ENCODE results near the gene RNU6-8.

RNU6-8 gene

DNA sequence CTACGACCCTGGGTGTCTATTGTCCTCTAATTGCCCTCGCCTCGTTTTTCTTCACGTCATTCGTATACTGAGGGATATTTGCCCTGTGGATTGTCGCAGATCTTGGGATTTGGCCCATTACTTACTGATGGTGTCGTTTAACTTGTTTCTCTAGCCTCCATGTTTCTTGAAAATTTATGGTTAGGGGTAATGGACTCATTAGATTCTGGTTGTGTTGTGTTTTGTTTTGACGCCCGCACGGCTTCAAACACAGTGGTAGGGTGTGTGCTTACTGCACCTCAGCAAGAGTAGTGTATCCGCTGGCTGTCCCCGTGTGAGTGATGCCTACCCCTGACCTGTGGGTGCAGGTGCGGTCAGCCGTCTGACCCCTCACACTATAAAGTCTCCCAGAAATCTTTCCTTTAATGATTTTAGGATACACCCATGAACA, 874 bp upstream of the RNU6-8 start:
- Mint-ChIP-seq H3K4me1 (peaks cover 16% of the 10 kb centered on the region), H3K27me3 (ENCODE audit: low read depth, poor library complexity) (peaks cover 18% of the 10 kb centered on the region), H3K36me3 (ENCODE audit: low read depth) (no peaks in the 10 kb centered on the region), H3K4me3 (peak overlapping the region; percentile 94), H3K9me3 (no peaks in the 10 kb centered on the region), H3K27ac (peak overlapping the region; percentile 52)
- TF ChIP-seq, protein P1, sequence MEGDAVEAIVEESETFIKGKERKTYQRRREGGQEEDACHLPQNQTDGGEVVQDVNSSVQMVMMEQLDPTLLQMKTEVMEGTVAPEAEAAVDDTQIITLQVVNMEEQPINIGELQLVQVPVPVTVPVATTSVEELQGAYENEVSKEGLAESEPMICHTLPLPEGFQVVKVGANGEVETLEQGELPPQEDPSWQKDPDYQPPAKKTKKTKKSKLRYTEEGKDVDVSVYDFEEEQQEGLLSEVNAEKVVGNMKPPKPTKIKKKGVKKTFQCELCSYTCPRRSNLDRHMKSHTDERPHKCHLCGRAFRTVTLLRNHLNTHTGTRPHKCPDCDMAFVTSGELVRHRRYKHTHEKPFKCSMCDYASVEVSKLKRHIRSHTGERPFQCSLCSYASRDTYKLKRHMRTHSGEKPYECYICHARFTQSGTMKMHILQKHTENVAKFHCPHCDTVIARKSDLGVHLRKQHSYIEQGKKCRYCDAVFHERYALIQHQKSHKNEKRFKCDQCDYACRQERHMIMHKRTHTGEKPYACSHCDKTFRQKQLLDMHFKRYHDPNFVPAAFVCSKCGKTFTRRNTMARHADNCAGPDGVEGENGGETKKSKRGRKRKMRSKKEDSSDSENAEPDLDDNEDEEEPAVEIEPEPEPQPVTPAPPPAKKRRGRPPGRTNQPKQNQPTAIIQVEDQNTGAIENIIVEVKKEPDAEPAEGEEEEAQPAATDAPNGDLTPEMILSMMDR (IDR thresholded peaks at IDR 0.05), result no peak
- DNase-seq, result peak; percentile 15

DNA sequence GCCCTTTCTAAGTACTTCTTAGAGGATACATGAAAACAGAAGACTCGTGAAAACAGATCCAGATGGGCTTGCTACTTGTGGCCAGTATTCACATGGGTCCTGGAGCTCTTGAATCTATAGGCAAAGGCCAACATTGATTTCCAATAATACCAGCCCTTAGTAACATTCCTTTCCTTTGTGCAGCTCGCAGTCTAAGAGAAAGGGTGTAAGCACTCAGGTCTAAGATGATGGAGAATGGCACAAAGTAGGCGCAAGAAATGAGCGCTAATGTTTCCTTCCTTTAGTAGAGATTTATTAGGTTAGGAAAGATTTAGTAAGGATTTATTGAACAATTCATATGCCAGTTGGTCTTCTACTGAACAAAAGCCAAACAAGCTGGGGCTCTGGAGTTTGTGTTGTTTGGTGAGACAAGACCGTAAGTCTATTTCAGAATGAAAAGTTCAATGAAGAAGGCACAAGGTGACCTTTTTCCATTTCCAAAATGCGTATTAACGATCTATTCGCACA, 525 bp downstream of the RNU6-8 start:
- peak overlapping the region; percentile 100 for H3K27ac Mint-ChIP-seq
- peak overlapping the region; percentile 94 for H3K4me3 Mint-ChIP-seq
- H3K36me3 Mint-ChIP-seq (ENCODE audit: low read depth), result no peaks in the 10 kb centered on the region

DNA sequence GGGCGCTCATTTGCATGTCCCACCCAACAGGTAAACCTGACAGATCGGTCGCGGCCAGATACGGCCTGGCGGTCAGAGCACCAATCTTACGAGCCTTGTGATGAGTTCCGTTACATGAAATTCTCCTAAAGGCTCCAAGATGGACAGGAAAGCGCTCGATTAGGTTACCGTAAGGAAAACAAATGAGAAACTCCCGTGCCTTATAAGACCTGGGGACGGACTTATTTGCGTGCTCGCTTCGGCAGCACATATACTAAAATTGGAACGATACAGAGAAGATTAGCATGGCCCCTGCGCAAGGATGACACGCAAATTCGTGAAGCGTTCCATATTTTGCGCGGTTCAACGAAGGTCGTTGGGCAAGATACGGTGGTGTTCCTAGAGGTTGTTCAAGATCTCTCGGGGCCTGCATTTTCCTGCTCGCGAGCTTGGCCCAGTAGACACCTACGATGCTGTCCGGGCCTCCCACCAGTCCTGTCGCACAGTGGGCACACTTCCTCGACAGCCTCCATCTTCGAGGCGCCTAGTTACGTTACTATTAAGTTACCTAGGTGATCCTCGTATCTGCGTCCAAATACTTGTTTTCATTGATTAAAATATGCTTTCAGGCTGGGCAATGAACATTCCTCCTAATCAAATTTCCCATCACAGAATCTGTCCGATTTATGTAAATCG, 1.1 kb downstream of the RNU6-8 start, which contains the start of gene RNU6-7:
Gene RNU6-7, plus strand, starts transcription at position 230 of the 675 bp plus-strand sequence.
- peak; percentile 56 for DNase-seq
- H3K27me3 Mint-ChIP-seq (ENCODE audit: low read depth, poor library complexity), result peaks cover 19% of the 10 kb centered on the region
- H3K9me3 Mint-ChIP-seq, result no peaks in the 10 kb centered on the region
- TF ChIP-seq, protein P1 (IDR thresholded peaks at IDR 0.05), result no peak
- no peaks in the 10 kb centered on the region for H3K36me3 Mint-ChIP-seq (ENCODE audit: low read depth)
- H3K4me1 Mint-ChIP-seq, result peaks cover 16% of the 10 kb centered on the region
- H3K4me3 Mint-ChIP-seq, result peak within 1 kb of the TSS; percentile 94
- peak within 1 kb of the TSS; percentile 100 for H3K27ac Mint-ChIP-seq

More for the DNA sequence above, 525 bp downstream of the RNU6-8 start:
- peaks cover 16% of the 10 kb centered on the region for H3K4me1 Mint-ChIP-seq
- TF ChIP-seq, protein P1 (IDR thresholded peaks at IDR 0.05), result no peak
- DNase-seq, result peak; percentile 2
- H3K27me3 Mint-ChIP-seq (ENCODE audit: low read depth, poor library complexity), result peaks cover 18% of the 10 kb centered on the region
- no peaks in the 10 kb centered on the region for H3K9me3 Mint-ChIP-seq

DNA sequence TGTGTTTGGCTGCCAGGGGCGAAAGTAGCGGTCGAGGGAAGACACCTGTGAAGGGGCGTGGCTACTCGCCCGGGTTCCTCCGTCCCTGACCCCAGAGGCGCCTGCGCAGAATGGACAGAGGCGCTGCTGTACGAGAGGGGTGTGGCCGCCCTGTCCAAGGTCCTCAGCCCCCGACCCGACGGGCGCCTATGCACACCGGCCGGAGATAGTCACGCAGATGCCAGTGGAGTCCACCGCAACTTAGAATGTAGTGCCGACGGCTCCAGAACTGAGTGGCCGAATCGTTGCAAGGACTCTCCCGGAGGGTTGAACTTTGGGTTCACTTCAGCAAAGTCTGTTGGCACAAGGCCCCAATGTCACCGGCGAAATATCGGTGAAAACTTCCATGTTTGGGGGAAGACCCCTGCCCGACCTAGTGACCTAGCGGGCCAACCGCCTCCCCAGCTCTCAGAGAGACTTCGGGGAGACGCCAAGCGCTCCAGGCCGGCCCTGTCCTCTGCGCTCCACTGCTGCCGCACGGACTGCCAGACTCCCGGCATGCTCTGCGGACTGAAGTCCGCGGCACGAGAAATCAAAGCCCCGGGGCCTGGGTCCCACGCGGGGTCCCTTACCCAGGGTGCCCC, 1.8 kb downstream of the RNU6-8 start:
- Mint-ChIP-seq H3K4me1 (peaks cover 16% of the 10 kb centered on the region), H3K36me3 (ENCODE audit: low read depth) (no peaks in the 10 kb centered on the region), H3K4me3 (peak overlapping the region; percentile 94), H3K9me3 (no peaks in the 10 kb centered on the region), H3K27me3 (ENCODE audit: low read depth, poor library complexity) (peaks cover 23% of the 10 kb centered on the region), H3K27ac (peak overlapping the region; percentile 100)
- TF ChIP-seq, protein P1 (IDR thresholded peaks at IDR 0.05), result no peak
- DNase-seq, result peak; percentile 93

DNA sequence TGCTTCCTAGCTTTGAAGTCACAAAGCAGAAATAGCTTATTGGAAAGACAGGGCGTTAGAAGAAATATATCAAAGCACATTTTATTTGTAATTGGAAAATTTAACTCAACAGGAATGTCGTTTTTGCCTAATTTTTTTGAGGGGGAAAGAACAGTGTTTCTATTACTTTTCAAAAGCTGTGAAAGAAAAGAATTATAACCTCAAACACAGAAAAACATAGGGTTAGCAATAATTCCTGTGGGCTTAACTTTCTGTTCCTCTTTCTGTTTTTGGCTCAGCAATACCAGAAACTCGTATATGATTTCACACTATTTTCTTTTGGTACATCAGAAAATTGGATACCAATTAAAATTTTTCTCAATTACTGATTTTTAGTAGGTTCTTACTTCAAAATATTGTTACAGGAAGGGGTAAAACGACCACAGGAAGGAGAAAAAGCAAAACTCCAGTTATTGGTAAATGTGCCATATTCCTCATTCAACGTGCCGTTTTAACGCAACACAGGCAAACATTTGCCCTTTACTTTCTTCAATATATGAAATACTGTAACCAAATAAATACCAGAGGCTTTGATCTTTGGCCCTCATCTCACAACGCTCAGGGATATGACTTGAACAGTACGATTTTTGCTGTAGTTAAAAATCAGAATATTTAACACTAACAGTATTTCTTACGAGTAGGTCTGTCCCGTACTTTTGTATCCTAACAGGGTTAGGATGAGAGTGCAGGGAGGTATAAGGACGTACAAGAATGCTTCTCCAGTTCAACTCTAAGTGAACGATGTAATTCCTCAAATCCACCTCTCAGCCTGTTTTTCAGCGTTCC, 2.5 kb downstream of the RNU6-8 start:
- peak overlapping the region; percentile 100 for H3K27ac Mint-ChIP-seq
- peaks cover 21% of the 10 kb centered on the region for H3K27me3 Mint-ChIP-seq (ENCODE audit: low read depth, poor library complexity)
- TF ChIP-seq, protein P1 (IDR thresholded peaks at IDR 0.05), result no peak
- no peak for DNase-seq
- H3K4me1 Mint-ChIP-seq, result peaks cover 16% of the 10 kb centered on the region
- no peaks in the 10 kb centered on the region for H3K36me3 Mint-ChIP-seq (ENCODE audit: low read depth)
- H3K4me3 Mint-ChIP-seq, result peak overlapping the region; percentile 94
- H3K9me3 Mint-ChIP-seq, result no peaks in the 10 kb centered on the region

Data from nephron progenitor cell (in vitro differentiated cells).